ENCODE results near the gene SH3GL1. TPM values are rescaled to one million over a fixed set of nuclear protein-coding genes. Genes with fewer than 3 reads are reported as not detected.
"Not testable (repeated sequence)": the region's sequence is repeated elsewhere in the genome, so short reads cannot be mapped to it uniquely, and the experiment has no call there.

The SH3GL1 gene
- polyA plus RNA-seq, 3 donors: 63.5 to 82.4 (median 78.2) TPM

DNA sequence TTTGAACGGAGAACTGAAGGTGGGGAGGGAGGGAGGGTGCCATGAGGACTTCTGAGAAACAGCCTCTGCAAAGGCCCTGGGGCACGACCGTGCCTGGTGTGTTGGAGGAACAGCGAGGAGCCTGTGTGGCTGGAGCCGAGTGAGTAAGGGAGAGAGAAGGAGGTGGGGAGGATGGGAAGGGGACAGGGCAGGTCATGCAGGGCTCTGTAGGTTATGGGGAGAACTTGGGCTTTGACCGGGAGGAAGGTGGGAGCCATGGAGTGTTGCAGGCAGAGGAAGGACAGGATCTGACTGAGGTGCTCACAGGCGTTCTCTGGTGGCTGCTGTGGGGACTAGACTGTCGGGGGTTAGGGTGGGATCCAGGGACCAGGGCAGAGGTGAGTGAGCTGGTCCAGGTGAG, 50.2 kb downstream of the SH3GL1 start:
- no peak for DNase-seq

DNA sequence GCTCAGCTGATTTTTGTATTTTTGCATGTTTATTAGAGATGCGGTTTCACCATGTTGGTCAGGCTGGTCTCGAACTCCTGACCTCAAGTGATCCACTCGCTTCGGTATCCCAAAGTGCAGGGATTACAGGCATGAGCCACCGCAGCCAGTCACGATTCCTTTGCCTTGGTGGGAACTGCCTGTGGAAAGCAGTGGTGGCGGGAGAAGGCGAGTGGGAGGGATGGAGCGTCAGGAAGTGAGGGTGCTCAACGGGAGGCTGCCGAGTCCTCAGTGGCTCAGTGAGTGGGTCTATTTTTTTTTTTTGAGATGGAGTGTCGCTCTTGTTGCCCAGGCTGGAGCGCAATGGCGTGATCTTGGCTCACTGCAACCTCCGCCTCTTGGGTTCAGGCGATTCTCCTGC, 51.1 kb downstream of the SH3GL1 start:
- DNase-seq: not testable (repeated sequence)

DNA sequence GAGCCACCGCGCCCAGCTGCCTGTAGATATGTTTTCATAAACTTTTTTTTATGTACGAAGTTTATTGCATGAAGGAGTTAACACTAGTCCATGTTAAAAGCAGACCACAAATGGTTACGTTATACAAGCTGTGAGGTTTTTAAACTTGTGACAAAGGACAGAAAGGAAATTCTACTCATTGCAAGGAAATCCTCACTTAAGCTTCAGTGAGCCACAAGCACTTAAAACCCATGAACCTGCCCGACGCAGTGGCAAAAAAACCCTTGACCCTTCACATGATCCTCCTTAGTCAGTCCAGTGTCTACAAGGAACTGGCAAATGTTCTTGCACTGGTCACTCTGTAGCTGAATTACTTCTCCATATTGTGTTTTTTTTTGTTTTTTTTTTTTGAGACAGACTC, 52.8 kb downstream of the SH3GL1 start:
- DNase-seq: no peak

DNA sequence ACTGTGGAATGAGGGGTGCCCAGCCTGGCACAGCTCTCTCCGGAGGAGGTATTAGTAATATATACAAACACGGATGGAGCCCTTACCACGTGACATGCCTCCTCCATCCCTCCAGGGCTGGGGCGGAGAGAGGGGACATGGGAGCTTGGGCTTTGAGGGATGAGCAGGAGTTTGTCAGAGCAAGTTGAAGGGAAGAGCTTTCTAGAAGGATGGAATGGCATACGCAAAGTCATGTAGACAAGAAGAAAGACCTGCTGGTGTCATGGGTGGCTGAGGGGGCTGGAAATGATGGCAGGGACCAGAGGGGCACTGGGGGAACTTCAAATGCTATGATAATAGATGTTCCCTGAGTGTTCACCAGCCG, 54.3 kb downstream of the SH3GL1 start:
- DNase-seq: no peak

DNA sequence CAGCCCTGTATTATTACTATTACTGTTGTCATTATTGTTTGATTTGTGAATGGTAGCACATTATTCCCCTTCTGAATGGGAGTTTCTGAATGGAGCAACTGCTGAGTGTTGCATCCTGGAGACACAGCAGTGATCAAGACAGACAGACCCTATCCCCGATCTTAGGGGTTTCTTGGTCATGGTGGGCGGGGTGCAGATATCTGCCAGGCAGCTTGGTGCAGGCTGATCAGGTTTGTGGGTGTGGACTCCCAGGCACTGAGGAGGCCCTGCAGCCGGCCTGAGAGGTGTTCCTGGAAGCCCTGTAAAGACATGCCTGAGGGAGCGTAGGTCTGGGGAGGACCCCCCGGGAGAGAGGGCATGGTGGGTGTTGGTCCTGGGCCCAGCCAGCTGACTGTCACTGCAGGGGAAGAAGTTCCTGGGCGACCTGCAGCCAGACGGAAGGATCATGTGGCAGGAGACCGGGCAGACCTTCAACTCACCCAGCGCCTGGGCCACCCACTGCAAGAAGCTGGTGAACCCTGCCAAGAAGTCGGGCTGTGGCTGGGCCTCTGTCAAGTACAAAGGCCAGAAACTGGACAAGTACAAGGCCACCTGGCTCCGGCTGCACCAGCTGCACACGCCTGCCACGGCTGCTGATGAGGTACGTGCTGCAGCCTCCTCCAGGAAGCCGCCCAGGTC, 54.9 kb downstream of the SH3GL1 start:
- DNase-seq: no peak

DNA sequence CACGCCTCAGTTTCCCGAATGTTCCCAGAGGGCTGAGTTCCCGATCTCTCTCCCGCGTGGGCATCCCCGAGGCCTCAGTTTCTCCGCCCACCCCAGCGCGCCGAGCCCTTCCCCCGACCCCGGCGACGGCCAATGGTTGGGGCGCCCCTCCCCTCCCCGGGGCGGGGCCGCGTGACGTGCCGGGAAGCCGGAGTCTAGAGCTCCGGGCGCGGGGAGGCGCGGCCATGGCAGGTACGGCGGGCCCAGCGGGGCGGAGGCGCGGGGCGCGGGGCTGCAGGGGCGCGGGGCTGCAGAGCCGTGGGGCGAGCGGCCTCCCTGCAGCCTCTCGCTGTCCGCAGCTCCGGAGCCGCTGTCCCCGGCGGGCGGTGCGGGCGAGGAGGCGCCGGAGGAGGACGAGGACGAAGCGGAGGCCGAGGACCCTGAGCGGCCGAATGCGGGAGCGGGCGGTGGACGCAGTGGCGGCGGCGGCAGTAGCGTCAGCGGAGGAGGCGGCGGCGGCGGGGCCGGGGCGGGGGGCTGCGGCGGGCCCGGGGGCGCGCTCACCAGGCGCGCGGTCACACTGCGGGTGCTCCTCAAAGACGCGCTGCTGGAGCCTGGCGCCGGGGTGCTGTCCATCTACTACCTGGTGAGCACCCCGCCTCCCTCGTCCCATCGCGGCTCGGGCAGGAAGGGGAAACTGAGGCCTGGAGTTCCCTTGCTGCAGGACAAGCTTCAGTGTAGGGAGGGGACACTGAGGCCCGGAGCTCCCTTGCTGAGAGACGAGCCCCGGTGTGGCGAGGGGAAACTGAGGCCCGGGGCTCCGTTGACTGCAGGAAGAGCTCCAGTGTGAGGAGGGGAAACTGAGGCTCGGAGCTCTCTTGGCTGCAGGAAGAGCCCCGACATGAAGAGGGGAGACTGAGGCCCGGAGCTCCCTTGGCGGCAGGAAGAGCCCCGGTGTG, 56.7 kb downstream of the SH3GL1 start, which contains the start of gene MPND:
Gene MPND (plus strand): TSS at position 193 of the 938 bp plus-strand sequence. CDS start 32 bp downstream, at position 225.
- DNase-seq: peak; percentile 91

DNA sequence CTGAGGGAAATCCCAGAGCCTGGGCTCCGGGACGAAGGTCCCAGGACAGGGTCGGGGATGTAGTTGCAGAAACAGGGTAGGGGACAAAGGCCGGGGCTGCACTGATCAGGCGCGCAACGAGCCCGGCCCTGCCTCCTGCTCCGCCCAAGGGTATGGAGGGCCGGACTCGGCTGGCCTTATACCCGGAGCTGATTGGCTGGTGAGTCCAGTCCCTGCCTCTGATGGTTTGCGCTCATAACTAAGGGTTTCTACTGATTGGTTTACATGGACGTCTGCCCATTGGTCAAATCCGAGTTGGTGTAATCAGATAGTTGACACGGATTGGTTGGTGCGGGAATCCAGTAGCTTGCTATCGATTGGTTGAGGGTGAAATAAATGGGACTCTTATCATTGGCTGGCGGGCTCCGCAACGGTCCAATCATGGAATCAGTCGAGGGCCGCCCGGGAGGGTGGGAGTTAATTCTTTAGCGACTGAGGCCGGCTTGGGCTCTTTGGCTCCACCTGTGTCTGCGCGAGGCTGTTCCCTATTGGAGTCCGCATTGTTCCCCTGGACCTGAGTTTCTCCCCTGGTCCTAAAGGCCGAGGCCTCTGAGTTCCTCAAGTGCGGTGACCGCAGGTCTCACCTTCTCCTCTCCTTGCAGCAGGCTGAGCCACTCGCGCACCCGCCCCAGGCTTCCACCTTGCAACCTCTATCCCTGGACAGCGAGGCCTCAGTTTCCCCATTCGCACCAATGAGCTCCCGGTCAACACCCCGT, 57.6 kb downstream of the SH3GL1 start:
- DNase-seq: peak; percentile 100

DNA sequence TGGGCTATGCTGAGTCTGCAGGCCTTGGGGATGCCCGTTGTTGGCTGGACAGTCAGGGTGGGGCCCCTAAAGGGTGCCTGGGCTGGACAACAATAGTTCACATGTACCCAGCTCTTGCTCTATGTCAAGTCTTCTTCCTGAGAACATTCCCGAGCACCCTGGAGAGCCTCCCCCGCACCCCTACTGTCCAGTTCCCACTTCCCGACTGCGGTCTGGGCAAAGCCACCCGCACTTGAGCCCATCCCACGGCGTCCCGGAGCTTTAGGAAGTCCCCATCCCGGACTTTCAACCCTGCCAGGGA, 58.1 kb downstream of the SH3GL1 start:
- DNase-seq: no peak

DNA sequence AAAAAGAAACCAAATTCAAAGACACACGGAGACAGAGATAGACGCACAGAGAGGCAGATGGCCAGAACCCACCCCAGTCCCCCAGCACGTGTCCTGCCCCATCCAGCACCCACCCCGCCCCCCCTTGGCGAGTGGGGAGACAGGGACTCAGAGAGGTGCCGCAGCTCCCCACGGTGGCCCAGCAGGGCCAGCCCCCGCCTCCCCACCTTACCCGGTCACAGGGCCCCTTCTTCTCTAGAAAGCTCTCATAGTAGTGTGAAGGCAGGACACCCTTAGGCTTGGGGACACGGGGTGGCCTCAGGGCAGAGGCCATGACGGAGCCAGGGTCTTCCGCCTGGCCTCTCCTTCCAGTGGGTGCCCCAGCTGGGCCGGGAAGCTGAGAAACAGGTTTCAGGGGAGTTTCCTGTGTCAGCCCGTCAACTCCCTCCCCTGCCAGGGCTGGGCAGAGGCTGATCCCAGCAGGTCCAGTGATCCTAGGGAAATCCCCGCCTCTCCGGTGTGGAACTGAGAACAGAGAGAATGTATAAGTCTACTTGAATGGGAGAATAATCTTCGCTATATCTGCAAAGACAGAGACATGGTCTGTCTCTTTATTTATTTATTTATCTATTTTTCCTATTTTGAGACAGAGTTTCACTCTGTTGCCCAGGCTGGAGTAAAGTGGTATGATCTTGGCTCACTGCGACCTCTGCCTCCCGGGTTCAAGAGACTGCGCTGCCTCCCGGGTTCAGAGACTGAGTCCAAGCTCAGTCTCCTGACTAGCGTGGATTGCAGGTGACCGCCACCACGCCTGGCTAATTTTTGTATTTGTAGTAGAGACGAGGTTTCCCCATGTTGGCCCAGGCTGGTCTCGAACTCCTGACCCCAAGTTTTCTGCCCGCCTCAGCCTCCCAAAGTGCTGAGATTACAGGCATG, 61.6 kb downstream of the SH3GL1 start, which contains the start of gene STAP2:
Gene STAP2 (minus strand): TSS at position 387 of the 915 bp plus-strand sequence. CDS start 74 bp downstream, at position 313.
- no peak for DNase-seq

DNA sequence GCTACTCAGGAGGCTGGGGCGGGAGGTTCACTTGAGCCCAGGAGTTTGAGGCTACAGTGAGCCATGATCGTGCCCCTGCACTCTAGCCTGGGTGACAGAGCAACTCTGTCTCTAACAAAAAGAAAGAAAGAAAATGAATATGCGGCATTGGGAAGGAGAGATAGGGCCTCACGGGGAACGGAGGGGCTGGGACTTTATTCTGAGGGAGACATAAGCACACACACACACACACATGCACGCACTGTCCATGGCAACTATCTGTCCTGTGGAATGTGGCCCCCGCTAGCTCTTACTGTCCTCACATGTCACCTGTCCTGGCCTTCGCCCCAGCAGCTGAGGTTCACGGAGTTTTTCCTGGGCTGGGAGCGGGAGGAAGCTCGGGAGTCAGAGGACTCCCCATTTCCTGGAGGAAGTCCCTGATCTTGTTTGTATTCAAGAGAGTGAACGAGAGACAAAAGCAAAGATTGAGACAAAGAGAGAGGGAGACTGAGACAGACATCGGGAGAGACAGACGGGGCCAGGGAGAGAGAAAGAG, 62.4 kb downstream of the SH3GL1 start:
- no peak for DNase-seq

DNA sequence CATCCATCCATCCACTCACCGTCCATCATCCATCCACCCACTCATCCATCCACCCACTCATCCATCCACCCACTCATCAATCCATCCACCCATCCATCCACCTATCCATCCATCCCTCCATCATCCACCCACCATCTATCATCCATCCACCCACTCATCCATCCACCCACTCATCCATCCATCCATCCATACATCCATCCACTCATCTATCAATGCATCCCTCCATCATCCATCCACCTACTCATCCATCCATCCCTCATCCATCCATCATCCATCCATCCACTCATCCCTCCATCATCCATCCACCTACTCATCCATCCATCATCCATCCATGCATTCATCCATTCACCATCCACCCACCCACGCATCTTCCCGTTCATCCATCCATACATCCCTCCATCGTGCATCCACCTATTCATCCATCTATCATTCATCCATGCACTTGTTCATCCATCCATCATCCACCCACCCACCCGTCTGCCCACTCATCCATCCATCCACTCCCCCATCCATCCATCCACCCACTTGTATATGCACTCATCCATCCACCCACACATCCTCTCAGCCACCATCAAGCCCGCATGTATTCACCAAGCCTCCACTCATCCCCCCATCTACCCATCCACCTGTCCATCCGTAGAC, 65.3 kb downstream of the SH3GL1 start:
- DNase-seq: no peak

DNA sequence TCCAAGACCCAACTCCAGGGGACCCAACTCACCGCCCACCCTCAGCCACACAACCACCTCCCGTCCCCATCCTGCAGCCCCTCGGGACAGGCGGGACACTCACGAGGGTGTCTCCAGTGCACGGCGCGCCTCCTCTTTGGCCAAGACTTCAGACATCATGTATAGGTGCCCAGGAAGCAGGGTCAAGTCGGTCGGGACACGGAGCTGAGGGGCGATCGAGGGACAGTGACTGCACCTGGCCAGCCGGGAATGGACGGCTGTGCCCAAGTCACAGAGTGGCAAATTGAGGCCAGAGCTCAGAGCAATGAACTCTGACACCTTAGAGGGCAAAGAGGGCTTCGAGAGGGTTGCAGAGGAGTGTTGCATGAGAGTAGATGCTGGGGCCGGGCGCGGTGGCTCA, 70.5 kb downstream of the SH3GL1 start:
- no peak for DNase-seq

DNA sequence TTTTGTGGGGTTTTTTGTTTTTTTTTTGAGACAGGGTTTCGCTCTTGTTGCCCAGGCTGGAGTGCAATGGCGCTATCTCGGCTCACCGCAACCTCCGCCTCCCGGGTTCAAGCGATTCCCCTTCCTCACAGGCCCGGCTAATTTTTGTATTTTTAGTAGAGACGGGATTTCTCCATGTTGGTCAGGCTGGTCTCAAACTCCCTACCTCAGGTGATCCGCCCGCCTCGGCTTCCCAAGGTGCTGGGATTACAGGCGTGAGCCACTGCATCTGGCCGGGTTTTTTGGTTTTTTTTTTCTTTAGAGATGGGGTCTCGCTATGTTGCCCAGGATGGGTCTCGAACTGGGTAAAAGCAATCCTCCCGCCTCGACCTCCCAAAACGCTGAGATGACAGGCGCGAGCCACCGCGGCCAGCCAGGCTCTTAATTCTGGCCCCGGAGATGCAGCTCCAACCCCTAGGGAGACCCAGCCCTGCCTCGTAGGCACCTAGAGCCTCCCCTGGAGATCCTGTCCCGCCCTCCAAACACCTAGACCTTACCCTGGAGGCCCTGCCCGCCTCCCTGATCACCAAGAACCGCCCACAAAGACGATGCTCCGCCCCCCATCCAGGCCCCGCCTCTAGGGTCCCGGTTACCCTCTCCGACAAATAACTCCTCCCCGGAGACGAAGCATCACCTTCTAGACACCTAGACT, 71.2 kb downstream of the SH3GL1 start:
- DNase-seq: not testable (repeated sequence)

DNA sequence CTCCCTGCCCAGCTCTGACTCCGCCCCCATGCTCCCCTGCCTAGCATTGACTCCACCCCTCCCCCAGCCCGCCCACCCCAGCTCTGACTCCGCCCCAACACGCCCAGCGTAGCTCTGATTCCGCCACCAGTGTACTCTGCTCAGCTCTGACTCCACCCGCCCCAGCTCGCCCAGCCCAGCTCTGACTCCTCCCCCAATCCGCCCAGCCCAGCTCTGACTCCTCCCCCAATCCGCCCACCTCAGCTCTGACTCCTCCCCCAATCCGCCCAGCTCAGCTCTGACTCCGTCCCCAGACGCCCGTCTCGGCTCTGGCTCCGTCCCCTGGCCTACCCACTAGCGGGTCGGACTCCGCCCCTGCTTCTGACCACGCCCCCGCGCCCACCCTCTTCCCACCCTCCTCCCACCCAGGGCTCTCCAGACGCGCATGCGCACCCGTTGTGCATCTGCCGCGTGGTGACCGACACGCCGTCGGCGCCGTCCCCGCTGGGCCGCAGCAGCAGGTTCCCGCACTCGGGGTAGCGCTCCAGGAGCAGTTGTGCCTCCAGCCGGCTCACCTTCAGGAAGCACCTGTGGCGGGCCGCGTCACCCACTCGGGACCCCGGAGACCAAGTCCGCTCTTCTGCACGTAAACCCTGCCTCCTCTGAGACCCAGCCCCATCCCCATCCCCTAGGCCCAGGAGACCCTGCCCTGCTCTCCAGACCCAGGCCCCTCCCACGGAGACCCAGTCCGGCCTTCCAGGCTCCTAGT, 71.9 kb downstream of the SH3GL1 start:
- peak; percentile 96 for DNase-seq

DNA sequence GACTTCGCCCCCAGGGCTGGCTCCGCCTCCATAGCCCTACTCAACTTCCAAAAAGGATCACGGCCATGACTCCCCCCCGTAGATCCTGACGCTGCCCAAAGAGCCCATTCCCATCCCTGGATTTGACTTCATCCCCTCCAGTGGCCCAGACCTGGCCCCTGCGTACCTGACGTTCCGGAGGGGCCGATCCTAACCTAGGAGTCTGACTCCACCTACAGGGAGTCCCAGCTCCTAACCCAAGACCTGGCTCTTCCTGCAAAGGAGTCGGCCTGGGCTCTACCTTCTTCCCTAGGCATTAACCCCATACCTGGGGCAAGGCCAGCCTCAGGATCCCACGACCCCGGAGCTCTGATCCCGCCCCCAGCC, 72.5 kb downstream of the SH3GL1 start:
- DNase-seq: no peak

DNA sequence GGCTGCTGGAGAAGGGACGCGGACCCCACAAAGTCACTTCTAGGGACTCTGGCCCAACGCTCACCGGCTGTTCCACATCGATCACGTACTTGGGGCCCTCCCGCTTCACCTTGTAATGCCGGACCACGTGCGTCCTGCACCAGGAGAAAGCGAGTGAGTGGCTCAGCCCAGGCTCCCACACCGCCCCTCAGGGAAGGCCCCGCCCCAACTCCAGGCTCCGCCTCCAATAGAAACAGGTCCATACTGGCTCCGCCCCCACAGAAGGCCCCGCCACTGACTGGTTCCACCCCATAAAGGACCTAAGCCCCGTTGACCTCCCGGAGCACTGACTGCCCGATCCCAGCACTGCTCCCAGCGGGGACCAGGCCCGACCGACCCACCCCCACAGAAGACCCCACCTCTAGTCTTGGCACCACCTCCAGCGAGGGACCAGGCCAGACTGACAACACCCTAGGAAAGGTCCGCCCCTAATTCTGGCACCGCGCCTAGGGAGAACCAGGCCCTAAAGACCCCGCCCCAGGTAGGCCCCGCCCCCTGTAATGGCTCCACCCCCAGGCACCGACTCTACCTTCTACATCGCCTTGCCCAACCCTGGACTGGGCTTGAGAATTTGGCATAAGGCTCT, 73.0 kb downstream of the SH3GL1 start:
- peak; percentile 72 for DNase-seq

DNA sequence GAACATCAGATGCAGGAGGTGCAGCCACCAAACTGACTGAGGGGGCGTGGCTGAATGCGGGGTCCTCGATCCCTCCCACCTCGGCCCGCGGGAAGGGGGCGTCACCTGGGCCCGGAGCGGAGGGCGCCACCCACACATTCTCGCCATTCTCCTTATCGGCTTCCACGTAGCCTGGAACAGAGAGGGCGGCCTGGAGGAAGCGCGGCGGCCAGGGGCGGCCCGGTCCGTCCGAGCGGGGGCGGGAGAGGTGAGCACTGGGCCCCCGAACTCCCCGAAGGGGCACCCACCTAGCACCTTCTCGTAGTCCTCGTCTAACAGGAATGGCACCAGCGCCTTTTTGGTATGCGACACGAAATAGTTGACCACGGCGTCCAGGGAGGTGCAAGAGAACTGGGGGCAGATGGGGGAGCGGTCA, 73.5 kb downstream of the SH3GL1 start:
- DNase-seq: no peak

DNA sequence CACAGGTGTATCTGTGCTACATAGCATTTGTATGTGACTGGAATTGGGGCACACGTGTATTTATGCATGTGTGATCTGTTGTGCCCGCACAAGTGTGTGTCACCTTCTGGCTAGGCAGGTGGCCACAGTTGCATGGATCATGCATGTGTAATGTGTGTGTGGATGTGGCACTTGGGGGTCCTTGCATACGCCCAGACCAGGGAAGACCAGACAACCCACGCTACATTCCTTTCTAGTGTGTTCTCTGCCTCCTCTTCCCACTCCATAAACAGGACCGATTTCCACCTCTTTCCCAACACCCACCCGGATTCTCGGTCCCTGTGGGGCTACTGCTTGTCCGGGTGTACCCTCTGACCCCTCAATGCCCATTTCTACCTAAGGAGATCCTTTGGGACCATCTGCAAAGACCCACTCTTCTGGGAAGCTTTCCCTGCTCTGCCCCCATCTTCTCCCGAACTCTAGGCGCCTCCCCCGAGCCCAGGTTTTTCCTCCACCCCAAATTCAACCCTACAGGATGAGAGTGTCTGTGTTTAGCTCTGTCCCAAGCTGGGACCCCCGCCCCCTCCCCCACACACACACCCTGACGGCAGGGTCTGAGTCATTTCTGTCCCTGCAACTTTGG, 74.0 kb downstream of the SH3GL1 start:
- DNase-seq: no peak
